Measurements from ENCODE around the gene BIN1. TPM values are rescaled to one million over a fixed set of nuclear protein-coding genes. Genes with fewer than 3 reads are reported as not detected.

The BIN1 gene
- total and polyA plus RNA-seq, 8 donors, result 32.0 to 98.7 (median 76.7) TPM

DNA sequence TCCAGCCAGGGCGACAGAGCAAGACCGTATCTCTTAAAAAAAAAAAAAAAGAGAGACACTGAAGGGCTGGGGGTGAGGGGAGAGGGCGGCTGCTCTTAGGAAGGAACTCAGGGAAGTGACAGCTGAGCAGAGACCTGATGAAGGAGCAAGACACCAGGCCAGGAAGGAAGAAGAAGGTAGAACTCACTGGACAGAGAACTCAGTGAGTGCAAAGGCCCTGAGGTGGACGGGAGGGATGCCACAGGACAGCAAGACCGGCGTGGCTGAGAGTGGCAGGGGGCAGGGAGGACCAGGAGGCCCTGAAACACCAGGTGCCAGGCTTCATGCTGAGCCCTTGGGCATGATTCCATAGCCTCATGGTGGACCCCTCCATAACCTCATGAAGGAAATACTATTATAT is 18.2 kb downstream of the BIN1 start:
- DNase-seq (peak in 1 of 4 donors; percentile 55), ATAC-seq (no peak)
- H3K27me3 ChIP-seq, result no peaks in the 10 kb centered on the region
- no peak overlapping the region for H3K4me3 ChIP-seq
- TF ChIP-seq, protein P1, sequence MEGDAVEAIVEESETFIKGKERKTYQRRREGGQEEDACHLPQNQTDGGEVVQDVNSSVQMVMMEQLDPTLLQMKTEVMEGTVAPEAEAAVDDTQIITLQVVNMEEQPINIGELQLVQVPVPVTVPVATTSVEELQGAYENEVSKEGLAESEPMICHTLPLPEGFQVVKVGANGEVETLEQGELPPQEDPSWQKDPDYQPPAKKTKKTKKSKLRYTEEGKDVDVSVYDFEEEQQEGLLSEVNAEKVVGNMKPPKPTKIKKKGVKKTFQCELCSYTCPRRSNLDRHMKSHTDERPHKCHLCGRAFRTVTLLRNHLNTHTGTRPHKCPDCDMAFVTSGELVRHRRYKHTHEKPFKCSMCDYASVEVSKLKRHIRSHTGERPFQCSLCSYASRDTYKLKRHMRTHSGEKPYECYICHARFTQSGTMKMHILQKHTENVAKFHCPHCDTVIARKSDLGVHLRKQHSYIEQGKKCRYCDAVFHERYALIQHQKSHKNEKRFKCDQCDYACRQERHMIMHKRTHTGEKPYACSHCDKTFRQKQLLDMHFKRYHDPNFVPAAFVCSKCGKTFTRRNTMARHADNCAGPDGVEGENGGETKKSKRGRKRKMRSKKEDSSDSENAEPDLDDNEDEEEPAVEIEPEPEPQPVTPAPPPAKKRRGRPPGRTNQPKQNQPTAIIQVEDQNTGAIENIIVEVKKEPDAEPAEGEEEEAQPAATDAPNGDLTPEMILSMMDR (IDR thresholded peaks at IDR 0.05), result no peak
- peaks cover 29 to 48% of the 10 kb centered on the region in 2 donors for H3K4me1 ChIP-seq
- no peaks in the 10 kb centered on the region for H3K9me3 ChIP-seq
- no peaks in the 10 kb centered on the region for H3K36me3 ChIP-seq
- intact Hi-C loops (cut with DNase I), result no loop called here
- no peak overlapping the region for H3K27ac ChIP-seq

DNA sequence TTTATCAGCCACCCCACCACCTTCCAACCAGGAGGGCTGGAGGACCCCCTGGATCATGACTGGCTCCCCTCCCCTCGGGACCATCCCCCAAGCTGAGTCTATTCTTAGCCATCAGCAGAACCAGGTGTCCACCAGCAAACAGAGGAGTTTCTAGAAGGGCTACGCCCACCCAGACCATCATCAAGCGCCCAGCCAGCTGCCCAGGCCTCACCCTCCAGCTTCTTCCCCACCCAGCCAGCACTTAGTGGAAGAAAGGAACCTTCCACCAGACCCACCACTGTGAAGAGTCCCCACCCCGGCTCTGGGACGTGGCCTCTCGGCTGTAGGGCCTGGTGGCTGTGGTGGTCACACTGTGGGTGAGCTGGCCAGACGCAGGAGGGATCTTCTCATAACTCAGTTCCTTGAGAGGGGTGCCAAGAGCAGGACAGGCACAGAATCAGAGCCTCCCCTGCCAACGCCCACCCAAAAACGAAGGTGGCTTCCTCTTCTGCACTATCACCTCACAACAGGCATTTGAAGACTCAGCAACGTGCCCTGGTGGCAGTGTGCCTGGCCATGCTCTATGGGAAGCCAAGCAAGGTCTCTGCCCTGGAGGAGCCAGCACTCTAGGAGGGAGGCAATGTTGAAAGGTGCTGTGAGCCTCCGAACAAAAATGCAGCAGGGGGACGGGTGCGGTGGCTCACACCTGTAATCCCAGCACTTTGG is 19.0 kb downstream of the BIN1 start:
- H3K9me3 ChIP-seq, result no peaks in the 10 kb centered on the region
- DNase-seq (peak in 1 of 4 donors; percentile 24), ATAC-seq (no peak)
- peaks cover 36 to 48% of the 10 kb centered on the region in 2 donors for H3K4me1 ChIP-seq
- H3K4me3 ChIP-seq, result no peak overlapping the region
- TF ChIP-seq, protein P1 (IDR thresholded peaks at IDR 0.05), result no peak
- intact Hi-C loops (cut with DNase I), result no loop called here
- no peaks in the 10 kb centered on the region for H3K27me3 ChIP-seq
- H3K36me3 ChIP-seq, result no peaks in the 10 kb centered on the region
- H3K27ac ChIP-seq, result peak overlapping the region; percentile 33 to 59

DNA sequence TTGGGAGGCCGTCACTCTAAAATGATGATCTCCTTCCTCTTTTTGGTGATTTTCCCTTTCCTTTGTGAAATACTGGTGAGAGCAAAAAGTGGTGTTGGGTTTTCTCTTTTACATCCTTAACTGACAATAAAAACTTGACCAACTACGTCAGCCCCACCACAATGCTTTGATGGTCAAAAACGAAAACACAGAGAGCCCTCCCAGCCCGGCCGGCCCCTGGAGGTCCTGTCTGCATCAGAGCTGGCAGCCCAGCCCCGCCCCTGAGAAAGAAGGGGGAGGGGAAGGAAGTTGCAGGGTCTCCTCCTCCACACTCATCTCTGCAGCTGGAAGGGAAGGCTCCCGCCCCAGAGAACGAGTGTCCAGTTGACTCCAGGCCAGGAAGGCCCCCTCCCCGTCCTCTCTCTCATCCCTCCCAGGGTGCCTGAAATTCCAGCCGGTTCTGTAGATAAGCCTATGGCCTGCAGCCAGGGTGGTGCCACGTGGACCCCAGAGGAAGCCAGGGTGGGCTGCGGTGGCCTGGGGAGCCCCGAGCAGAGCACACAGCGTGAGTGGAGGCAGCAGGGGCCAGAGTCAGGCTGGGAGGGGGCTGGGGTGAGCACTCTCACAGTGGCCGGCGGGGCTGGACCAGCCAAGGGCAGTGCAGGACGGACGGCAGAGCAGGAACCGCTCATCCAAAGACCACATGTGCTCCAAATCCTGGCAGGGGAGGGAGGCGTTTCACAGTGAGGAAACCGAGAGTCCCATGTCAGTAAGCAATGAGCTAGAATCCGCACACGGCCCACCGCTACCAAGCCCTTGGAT is 19.8 kb downstream of the BIN1 start:
- ATAC-seq (peak; percentile 7), DNase-seq (peak in 3 of 4 donors; percentile 73 to 97 (median 96))
- intact Hi-C loops (cut with DNase I), result no loop called here

DNA sequence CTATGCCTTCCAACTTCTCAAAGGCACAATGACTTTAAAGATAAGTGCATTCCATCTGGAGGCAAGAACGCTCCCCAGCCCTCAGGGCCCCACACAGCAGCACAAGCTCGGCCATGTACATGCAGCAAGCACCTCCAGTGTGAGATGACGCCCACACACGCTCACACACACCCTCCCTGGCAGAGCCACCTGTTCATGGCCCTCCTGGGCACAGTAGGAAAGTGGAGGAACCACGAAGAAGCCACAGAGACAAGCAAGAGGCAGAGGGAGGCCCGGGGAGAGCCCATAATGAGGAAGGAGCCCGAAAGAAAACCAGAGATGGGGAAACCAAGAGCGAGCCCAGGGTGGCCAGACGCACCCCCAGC is 21.7 kb downstream of the BIN1 start:
- intact Hi-C loops (cut with DNase I), result no loop called here
- ATAC-seq (peak; percentile 67), DNase-seq (peak in 2 of 4 donors; percentile 68 to 79)
- Histone ChIP-seq H3K27ac (peak overlapping the region; percentile 43 to 78), H3K4me3 (no peak overlapping the region), H3K36me3 (no peaks in the 10 kb centered on the region), H3K9me3 (no peaks in the 10 kb centered on the region), H3K27me3 (no peaks in the 10 kb centered on the region), H3K4me1 (peaks cover 37 to 74% of the 10 kb centered on the region in 2 donors)
- TF ChIP-seq, protein P1 (IDR thresholded peaks at IDR 0.05), result no peak

More for the DNA sequence above, 19.8 kb downstream of the BIN1 start:
- TF ChIP-seq, protein P1 (IDR thresholded peaks at IDR 0.05), result no peak
- H3K4me1 ChIP-seq, result peaks cover 37 to 55% of the 10 kb centered on the region in 2 donors
- H3K4me3 ChIP-seq, result no peak overlapping the region
- H3K27ac ChIP-seq, result peak overlapping the region; percentile 30 to 59
- H3K9me3 ChIP-seq, result no peaks in the 10 kb centered on the region
- H3K36me3 ChIP-seq, result no peaks in the 10 kb centered on the region
- no peaks in the 10 kb centered on the region for H3K27me3 ChIP-seq
